Type B pancreatic cell (in vitro differentiated cells): ENCODE results near the gene FIBP. TPM values are rescaled to one million over a fixed set of nuclear protein-coding genes. Genes with fewer than 3 reads are reported as not detected.

Source experiments
- DNase-seq: peaks from one replicate; pipeline ENCODE4 v3.0.0; 2021; ENCODE audit warnings: mixed read lengths; ENCODE audit not compliant: unreplicated experiment; ENCODE audit errors: extremely low spot score
- H3K27ac Mint-ChIP-seq: 2 replicates; pipeline ENCODE4 v1.8.0; 2021; ENCODE audit warnings: mild to moderate bottlenecking, mixed read lengths
- H3K27me3 Mint-ChIP-seq: 2 replicates; pipeline ENCODE4 v1.8.0; 2021; ENCODE audit warnings: mixed read lengths
- H3K36me3 Mint-ChIP-seq: 2 replicates; pipeline ENCODE4 v1.8.0; 2021; ENCODE audit warnings: mixed read lengths
- H3K4me1 Mint-ChIP-seq: one replicate; pipeline ENCODE4 v1.8.0; 2021; ENCODE audit warnings: mixed read lengths; ENCODE audit not compliant: unreplicated experiment
- H3K4me3 Mint-ChIP-seq: 2 replicates; pipeline ENCODE4 v1.8.0; 2021; ENCODE audit warnings: mild to moderate bottlenecking, mixed read lengths
- H3K9me3 Mint-ChIP-seq: 2 replicates; pipeline ENCODE4 v1.8.0; 2021; ENCODE audit warnings: mixed read lengths
- total RNA-seq: library from RNA; stranded (reverse); gene quantifications from 2 replicates; pipeline ENCODE4 v1.2.1, GENCODE V29; 2021; ENCODE audit warnings: low replicate concordance
- TF ChIP-seq, protein P1 (sequence below): fragments of 200-600 bp; sonication (generic); conservative IDR thresholded peaks from 2 replicates; pipeline ENCODE4 v1.5.0; 2021; ENCODE audit warnings: antibody characterized with exemption, mild to moderate bottlenecking

Gene FIBP
- total RNA-seq, 1 donor from 2014 or later: 74.7 TPM

DNA sequence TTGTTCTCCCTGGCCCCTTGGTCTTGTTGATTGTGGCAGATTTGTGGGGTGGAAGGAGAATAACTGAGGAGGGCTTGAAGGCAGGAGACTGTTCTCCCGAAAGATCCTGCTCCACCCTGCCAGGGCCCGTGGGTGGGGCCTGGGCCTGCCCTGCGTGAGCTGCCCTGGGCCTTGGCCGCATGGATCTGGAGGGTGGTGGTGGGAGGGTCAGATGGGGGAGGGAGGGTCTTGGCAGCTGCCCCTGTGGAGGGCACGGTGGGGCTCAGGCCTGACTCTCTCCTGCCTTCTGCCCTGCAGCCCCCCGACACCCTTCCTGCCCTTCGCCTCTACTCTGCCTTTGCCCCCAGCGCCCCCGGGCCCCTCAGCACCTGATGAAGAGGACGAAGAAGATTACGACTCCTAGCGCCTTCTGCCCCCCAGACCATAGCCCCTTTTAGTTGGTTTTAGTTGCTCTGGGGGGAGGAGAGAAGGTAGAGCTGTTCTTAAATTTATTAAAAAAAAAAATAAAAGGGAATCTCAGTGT, 32.8 kb upstream of the FIBP start:
- Mint-ChIP-seq H3K36me3 (peaks cover 4% of the 10 kb centered on the region), H3K27ac (no peak overlapping the region), H3K4me3 (no peak overlapping the region), H3K9me3 (no peaks in the 10 kb centered on the region), H3K4me1 (peaks cover 10% of the 10 kb centered on the region), H3K27me3 (no peaks in the 10 kb centered on the region)
- TF ChIP-seq, protein P1, sequence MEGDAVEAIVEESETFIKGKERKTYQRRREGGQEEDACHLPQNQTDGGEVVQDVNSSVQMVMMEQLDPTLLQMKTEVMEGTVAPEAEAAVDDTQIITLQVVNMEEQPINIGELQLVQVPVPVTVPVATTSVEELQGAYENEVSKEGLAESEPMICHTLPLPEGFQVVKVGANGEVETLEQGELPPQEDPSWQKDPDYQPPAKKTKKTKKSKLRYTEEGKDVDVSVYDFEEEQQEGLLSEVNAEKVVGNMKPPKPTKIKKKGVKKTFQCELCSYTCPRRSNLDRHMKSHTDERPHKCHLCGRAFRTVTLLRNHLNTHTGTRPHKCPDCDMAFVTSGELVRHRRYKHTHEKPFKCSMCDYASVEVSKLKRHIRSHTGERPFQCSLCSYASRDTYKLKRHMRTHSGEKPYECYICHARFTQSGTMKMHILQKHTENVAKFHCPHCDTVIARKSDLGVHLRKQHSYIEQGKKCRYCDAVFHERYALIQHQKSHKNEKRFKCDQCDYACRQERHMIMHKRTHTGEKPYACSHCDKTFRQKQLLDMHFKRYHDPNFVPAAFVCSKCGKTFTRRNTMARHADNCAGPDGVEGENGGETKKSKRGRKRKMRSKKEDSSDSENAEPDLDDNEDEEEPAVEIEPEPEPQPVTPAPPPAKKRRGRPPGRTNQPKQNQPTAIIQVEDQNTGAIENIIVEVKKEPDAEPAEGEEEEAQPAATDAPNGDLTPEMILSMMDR: no peak
- no peak for DNase-seq

DNA sequence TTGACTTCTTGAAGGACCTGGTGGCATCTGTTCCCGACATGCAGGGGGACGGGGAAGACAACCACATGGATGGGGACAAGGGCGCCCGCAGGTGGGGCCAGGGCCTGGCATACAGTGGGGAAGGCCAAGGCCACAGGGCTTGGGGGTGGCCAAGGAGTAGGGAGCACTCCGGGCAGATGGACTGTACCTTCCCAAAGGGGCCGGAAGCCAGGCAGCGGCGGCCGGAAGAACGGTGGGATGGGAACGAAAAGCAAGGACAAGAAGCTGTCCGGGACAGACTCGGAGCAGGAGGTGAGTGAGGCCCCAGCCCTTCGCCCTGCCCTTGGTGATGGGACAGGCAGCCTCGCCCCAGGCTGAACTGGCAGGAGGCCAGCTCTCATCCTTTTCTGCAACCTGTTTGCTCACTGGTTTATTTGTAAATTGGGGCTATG, 32.1 kb upstream of the FIBP start:
- Mint-ChIP-seq H3K4me1 (peaks cover 10% of the 10 kb centered on the region), H3K9me3 (no peaks in the 10 kb centered on the region), H3K27ac (no peak overlapping the region), H3K27me3 (no peaks in the 10 kb centered on the region), H3K4me3 (peak overlapping the region; percentile 91), H3K36me3 (peaks cover 4% of the 10 kb centered on the region)
- DNase-seq: no peak
- TF ChIP-seq, protein P1: no peak

DNA sequence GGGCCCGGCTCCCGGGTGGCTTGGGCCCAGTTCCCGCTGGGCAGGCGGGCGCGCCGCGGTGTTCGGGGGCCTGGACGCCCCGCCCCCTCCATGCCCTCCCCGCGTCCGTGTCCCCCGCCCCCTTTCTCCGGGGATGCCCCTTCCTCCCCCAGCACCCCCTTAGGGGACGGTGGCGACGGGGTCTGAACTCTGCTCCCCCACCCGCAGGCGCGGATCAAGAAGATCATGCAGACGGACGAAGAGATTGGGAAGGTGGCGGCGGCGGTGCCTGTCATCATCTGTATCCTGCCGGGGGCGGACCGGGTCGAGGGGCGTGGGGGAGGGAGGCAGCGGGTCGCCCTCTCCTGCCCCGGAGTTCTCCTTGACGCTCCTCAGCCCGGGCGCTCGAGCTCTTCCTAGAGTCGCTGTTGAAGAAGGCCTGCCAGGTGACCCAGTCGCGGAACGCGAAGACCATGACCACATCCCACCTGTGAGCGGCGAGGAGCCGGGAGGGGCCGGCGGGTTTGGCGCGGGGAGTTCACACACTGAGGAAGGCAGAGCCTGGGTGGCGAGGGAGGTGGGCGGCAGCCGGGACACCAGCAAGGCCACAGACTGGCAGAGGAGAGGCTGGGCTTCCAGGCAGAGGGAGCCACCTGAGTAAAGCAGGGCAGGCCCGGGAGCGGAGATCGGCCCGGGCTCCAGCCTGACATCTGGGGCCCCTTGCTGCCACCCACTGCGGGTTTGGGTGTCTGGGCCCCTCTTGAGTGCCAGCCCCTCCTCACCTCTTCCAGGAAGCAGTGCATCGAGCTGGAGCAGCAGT, 31.5 kb upstream of the FIBP start:
- DNase-seq: no peak
- TF ChIP-seq, protein P1: no peak
- H3K36me3 Mint-ChIP-seq: peaks cover 4% of the 10 kb centered on the region
- peak overlapping the region; percentile 51 for H3K27ac Mint-ChIP-seq
- H3K4me1 Mint-ChIP-seq: peaks cover 16% of the 10 kb centered on the region
- peak overlapping the region; percentile 91 for H3K4me3 Mint-ChIP-seq
- H3K27me3 Mint-ChIP-seq: no peaks in the 10 kb centered on the region
- H3K9me3 Mint-ChIP-seq: no peaks in the 10 kb centered on the region

DNA sequence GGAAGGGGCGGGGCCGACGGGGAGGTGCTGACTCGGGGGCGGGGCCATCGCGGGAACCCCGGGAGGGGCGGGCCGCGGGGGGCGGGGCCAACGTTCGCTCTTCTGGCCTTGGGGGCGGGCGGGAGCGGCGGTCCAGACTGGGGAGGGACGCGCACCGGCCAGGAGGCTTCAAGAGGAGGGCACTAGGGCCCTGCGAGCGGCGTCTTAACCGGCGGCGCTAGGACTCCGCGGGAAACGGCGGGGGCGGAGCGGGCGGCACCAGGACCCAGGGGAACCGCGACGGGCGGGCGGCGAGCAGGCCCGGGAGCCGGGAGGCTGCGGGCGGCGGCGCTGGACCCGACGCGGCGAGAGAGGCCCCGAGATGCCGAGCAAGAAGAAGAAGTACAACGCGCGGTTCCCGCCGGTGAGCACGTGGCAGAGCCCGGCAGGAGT, 30.9 kb upstream of the FIBP start, which contains the start of gene DRAP1:
Gene DRAP1, plus strand, starts transcription at position 286 of the 432 bp plus-strand sequence. Its CDS starts 76 bp downstream, at position 362.
- Mint-ChIP-seq H3K4me1 (peaks cover 16% of the 10 kb centered on the region), H3K4me3 (peak within 1 kb of the TSS; percentile 91), H3K27ac (peak within 1 kb of the TSS; percentile 79)

DNA sequence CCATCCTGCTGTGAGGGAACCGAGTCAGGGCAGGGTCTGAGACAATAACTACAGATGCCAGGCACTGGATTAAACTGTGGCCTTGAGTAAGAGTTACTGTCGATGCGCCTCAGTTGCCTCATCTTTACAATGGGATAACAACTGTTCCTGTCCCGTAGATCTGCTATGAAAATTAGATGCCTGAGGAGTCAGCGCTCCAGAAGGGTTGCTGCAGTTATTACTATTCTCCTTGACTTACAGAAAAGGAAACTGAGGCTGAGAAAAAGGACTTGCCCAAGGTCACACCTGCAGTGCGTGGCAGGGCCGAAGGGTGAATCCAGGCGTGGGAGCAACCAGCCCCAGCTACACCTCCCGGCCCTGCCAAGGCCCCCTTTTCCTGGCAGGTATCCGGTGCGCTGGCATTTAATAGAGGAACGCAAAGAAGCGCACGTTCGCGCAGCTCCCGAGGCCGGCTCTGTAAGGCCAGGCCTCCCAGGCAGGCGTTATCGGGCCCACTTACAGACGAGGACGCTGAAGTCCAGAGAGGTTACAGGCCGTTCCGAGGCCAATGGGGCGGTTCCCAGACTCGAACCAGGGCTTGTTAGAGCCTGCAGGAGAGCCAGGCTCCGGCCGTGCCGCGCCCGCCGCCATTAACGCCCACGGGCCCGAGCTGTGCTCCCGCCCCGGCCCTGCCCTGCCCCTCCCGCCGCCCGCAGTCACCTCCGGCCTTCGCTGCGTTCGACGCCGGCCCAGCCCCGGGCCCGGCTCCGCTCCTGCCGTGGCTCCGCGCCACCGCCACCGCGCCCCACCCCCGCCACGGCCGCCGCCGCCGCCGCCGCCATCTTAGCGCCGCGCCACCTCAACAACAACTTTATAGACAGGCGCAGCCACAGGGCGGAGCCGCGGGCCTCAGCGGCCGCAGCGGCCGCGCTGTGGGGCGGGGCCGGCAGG, 30.2 kb upstream of the FIBP start, which contains the start of gene C11orf68:
Gene C11orf68, minus strand, starts transcription at position 852 of the 930 bp plus-strand sequence. Its CDS starts 31 bp downstream, at position 821.
- Mint-ChIP-seq H3K4me3 (peak within 1 kb of the TSS; percentile 91), H3K27me3 (no peaks in the 10 kb centered on the region), H3K27ac (peak within 1 kb of the TSS; percentile 79), H3K9me3 (no peaks in the 10 kb centered on the region), H3K4me1 (peaks cover 16% of the 10 kb centered on the region), H3K36me3 (peaks cover 4% of the 10 kb centered on the region)
- TF ChIP-seq, protein P1: no peak
- no peak for DNase-seq

More for the DNA sequence above, 30.9 kb upstream of the FIBP start, which contains the start of gene DRAP1:
- peaks cover 4% of the 10 kb centered on the region for H3K36me3 Mint-ChIP-seq
- peak; percentile 99 for DNase-seq
- TF ChIP-seq, protein P1: no peak
- H3K9me3 Mint-ChIP-seq: no peaks in the 10 kb centered on the region
- H3K27me3 Mint-ChIP-seq: no peaks in the 10 kb centered on the region
